Endothelial cell of umbilical vein (primary cell): ENCODE measurements around the gene TP73. TPM values are rescaled to one million over a fixed set of nuclear protein-coding genes. Genes with fewer than 3 reads are reported as not detected.

Source experiments
- BruUV-seq: library from RNA; stranded (reverse); fragments of 400-500 nt; replicated peaks from 2 replicates; lab custom pipeline; 2021; lab: Mats Ljungman, UMichigan
- CTCF ChIA-PET: fragments of 300-600, 350-600 bp; sonication (Branson Sonifier 250); formaldehyde crosslinking; loops from one replicate; lab custom pipeline; 2021; ENCODE audit warnings: antibody characterized with exemption, inconsistent platforms; lab: Charles Lee
- POLR2A ChIA-PET: fragments of 300-600, 350-600 bp; sonication (Branson Sonifier 250); formaldehyde crosslinking; loops from one replicate; lab custom pipeline; 2021; ENCODE audit warnings: antibody characterized with exemption, inconsistent platforms; lab: Charles Lee
- DNase-seq: peaks from one replicate; pipeline ENCODE4 v3.0.0-alpha.2; 2011; ENCODE audit warnings: low read depth, low spot score
- FAIRE-seq: peaks from 2 replicates; lab custom pipeline; 2011; peaks lifted over from hg19 to GRCh38; lab: Jason Lieb, UNC
- H2AFZ ChIP-seq: 2 replicates; pipeline ENCODE4 v1.6.0; 2012; ENCODE audit warnings: low read depth, low read length, control low read depth, inconsistent platforms
- H3K27ac ChIP-seq: 2 replicates; pipeline ENCODE4 v1.5.1; 2011; ENCODE audit warnings: low read depth, mild to moderate bottlenecking, control low read depth, low read length, moderate library complexity; ENCODE audit not compliant: insufficient read depth
- H3K27me3 ChIP-seq, 2 experiments: 2 replicates each; pipeline versions ENCODE4 v1.6.0 to v1.6.1; 2011; ENCODE audit warnings: low read length in 2 of 2, mixed read lengths in 1 of 2; ENCODE audit not compliant: control insufficient read depth in 2 of 2, insufficient read depth in 2 of 2
- H3K36me3 ChIP-seq, 2 experiments: 2 replicates in 1 of 2; 3 replicates in 1 of 2; pipeline ENCODE4 v1.5.1; 2011; ENCODE audit warnings: low read length in 2 of 2, mild to moderate bottlenecking in 1 of 2, moderate library complexity in 1 of 2; ENCODE audit not compliant: control insufficient read depth in 2 of 2, insufficient read depth in 2 of 2; ENCODE audit errors: extremely low read depth in 1 of 2
- H3K4me1 ChIP-seq: 3 replicates; pipeline ENCODE4 v1.5.1; 2011; ENCODE audit warnings: mild to moderate bottlenecking, low read length; ENCODE audit not compliant: control insufficient read depth, insufficient read depth; ENCODE audit errors: extremely low read depth
- H3K4me2 ChIP-seq: 2 replicates; pipeline ENCODE4 v1.6.1; 2011; ENCODE audit warnings: low read length, control low read depth, mixed read lengths; ENCODE audit not compliant: insufficient read depth
- H3K4me3 ChIP-seq, 3 experiments: fragments of 200-600 bp in 1 of 3; sonication (generic), shearing (Covaris generic) in 1 of 3; replicated peaks in 1 of 3; 2 replicates each; pipeline ENCODE4 v1.5.1; 2011 to 2016; ENCODE audit warnings: control low read depth in 3 of 3, low read length in 3 of 3, mild to moderate bottlenecking in 2 of 3, inconsistent platforms in 1 of 3, low read depth in 1 of 3, moderate library complexity in 1 of 3; ENCODE audit not compliant: insufficient read depth in 1 of 3
- H3K79me2 ChIP-seq: 2 replicates; pipeline ENCODE4 v1.6.0; 2012; ENCODE audit warnings: low read length, inconsistent platforms; ENCODE audit not compliant: control insufficient read depth, insufficient read depth
- H3K9ac ChIP-seq: replicated peaks from 2 replicates; pipeline ENCODE3; 2011; ENCODE audit warnings: low read length, control low read depth; ENCODE audit not compliant: insufficient read depth; ENCODE audit errors: extremely low read depth
- H3K9me1 ChIP-seq: replicated peaks from 3 replicates; pipeline ENCODE4 v1.6.0; 2011; ENCODE audit warnings: mild to moderate bottlenecking, low read length; ENCODE audit not compliant: control insufficient read depth, insufficient read depth; ENCODE audit errors: extremely low read depth
- H3K9me3 ChIP-seq: replicated peaks from 2 replicates; pipeline ENCODE4 v1.5.1; 2012; ENCODE audit warnings: low read length, inconsistent platforms; ENCODE audit not compliant: control insufficient read depth, insufficient read depth
- H4K20me1 ChIP-seq: replicated peaks from 2 replicates; pipeline ENCODE3; 2011; ENCODE audit warnings: mild to moderate bottlenecking, low read length; ENCODE audit not compliant: control insufficient read depth, insufficient read depth; ENCODE audit errors: extremely low read depth
- EZH2 ChIP-seq: IDR thresholded peaks from 2 replicates; pipeline ENCODE4 v1.6.1; 2012; ENCODE audit warnings: borderline replicate concordance, low read depth, mild to moderate bottlenecking, moderate library complexity, low read length, inconsistent platforms; ENCODE audit not compliant: severe bottlenecking
- FOS ChIP-seq: IDR thresholded peaks from 2 replicates; pipeline ENCODE4 v1.6.1; 2011; ENCODE audit warnings: mild to moderate bottlenecking, low read length, moderate library complexity, borderline replicate concordance; ENCODE audit not compliant: insufficient read depth
- GATA2 ChIP-seq: IDR thresholded peaks from 2 replicates; pipeline ENCODE4 v1.7.0; 2011; ENCODE audit warnings: low read depth, mild to moderate bottlenecking, moderate library complexity, mixed read lengths, low read length; ENCODE audit not compliant: insufficient read length, insufficient read depth
- JUN ChIP-seq: IDR thresholded peaks from 2 replicates; pipeline ENCODE4 v1.6.1; 2011; ENCODE audit warnings: borderline replicate concordance, low read depth; ENCODE audit not compliant: insufficient read length, insufficient read depth
- MYC ChIP-seq: IDR thresholded peaks from one replicate; pipeline ENCODE4 v1.6.1; 2011; ENCODE audit warnings: mild to moderate bottlenecking, low read depth, low read length
- POLR2A ChIP-seq: IDR thresholded peaks from 2 replicates; pipeline ENCODE4 v1.6.1; 2012; ENCODE audit warnings: low read depth, mild to moderate bottlenecking, control low read depth, low read length
- POLR2AphosphoS5 ChIP-seq: IDR thresholded peaks from 2 replicates; pipeline ENCODE4 v1.6.1; 2012; ENCODE audit warnings: low read depth, mild to moderate bottlenecking, control low read depth, low read length, moderate library complexity; ENCODE audit not compliant: insufficient read depth
- dilution Hi-C: fragments of 300-500 bp; cut with MboI; formaldehyde crosslinking; loops from one replicate; pipeline ENCODE4 v1.15.0; 2019; ENCODE audit warnings: low sequenced_read_pairs; ENCODE audit not compliant: extremely low pct_ligation_motif_present
- intact Hi-C: fragments of 100-400 bp; cut with micrococcal nuclease; formaldehyde crosslinking; loops from one replicate; pipeline ENCODE4 v1.10.0; 2022
- polyA plus RNA-seq, 4 experiments: library from polyadenylated mRNA; depleted of rRNA in 3 of 4; stranded (reverse) in 3 of 4; unstranded in 1 of 4; fragments of >200 nt; gene quantifications; 2 replicates each; pipeline versions ENCODE4 v1.2.1 to v1.2.3, GENCODE V29; 2011 to 2012; ENCODE audit warnings: missing spikeins in 1 of 4
- total RNA-seq: library from RNA; stranded (reverse); gene quantifications from 2 replicates; pipeline ENCODE4 v1.2.3, GENCODE V29; 2021
- TF ChIP-seq, protein P1 (sequence below), 2 donors: IDR thresholded peaks; 1 replicate in 1 of 2; 2 replicates in 1 of 2; pipeline ENCODE4 v1.5.1; 2011; ENCODE audit warnings: low read length in 2 of 2, mild to moderate bottlenecking in 2 of 2, moderate library complexity in 2 of 2, control low read depth in 1 of 2, inconsistent platforms in 1 of 2, low read depth in 1 of 2; ENCODE audit not compliant: insufficient read depth in 1 of 2; ENCODE audit errors: extremely low read depth in 1 of 2
- TF ChIP-seq, protein P2 (sequence below): IDR thresholded peaks from 2 replicates; pipeline ENCODE4 v1.6.1; 2011; ENCODE audit not compliant: insufficient read depth, insufficient read length

TP73 gene
- total and polyA plus RNA-seq, 2 donors (not counting 3 experiments of a cell fraction or from before 2014, with no cell fraction given): 0.03 to 0.15 TPM

GRCh38 chr1:3693321-3693720 is 41.0 kb downstream of the TP73 start:
- no peaks in the 10 kb centered on the region for H3K4me1 ChIP-seq
- FAIRE-seq: no peak
- CTCF ChIA-PET: interaction anchor here (0.6 kb wide), 1 partner anchor 34 kb away, joined by 4 read pairs; no protein-coding TSS in a partner anchor
- no peak for DNase-seq
- no peaks in the 10 kb centered on the region for H4K20me1 ChIP-seq
- H3K9me3 ChIP-seq: no peaks in the 10 kb centered on the region
- no peak overlapping the region for H3K4me2 ChIP-seq
- H3K36me3 ChIP-seq: no peaks in the 10 kb centered on the region
- dilution Hi-C loops (no loop called here), intact Hi-C loops (no loop called here)
- POLR2A ChIA-PET: no interaction called here
- H3K9ac ChIP-seq: no peak overlapping the region
- TF ChIP-seq FOS (no peak), MYC (no peak), JUN (no peak), POLR2AphosphoS5 (no peak), EZH2 (no peak), GATA2 (no peak), POLR2A (no peak)
- TF ChIP-seq, protein P1, sequence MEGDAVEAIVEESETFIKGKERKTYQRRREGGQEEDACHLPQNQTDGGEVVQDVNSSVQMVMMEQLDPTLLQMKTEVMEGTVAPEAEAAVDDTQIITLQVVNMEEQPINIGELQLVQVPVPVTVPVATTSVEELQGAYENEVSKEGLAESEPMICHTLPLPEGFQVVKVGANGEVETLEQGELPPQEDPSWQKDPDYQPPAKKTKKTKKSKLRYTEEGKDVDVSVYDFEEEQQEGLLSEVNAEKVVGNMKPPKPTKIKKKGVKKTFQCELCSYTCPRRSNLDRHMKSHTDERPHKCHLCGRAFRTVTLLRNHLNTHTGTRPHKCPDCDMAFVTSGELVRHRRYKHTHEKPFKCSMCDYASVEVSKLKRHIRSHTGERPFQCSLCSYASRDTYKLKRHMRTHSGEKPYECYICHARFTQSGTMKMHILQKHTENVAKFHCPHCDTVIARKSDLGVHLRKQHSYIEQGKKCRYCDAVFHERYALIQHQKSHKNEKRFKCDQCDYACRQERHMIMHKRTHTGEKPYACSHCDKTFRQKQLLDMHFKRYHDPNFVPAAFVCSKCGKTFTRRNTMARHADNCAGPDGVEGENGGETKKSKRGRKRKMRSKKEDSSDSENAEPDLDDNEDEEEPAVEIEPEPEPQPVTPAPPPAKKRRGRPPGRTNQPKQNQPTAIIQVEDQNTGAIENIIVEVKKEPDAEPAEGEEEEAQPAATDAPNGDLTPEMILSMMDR (IDR thresholded peaks at IDR 0.05; ENCODE audit: extremely low read depth in 1 of 2, insufficient read depth in 1 of 2, low read depth in 1 of 2, low read length in 2 of 2): no peak
- TF ChIP-seq, protein P2, sequence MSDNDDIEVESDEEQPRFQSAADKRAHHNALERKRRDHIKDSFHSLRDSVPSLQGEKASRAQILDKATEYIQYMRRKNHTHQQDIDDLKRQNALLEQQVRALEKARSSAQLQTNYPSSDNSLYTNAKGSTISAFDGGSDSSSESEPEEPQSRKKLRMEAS: no peak
- BruUV-seq: no TSS peak
- no peaks in the 10 kb centered on the region for H3K79me2 ChIP-seq
- H3K27ac ChIP-seq: no peak overlapping the region
- H3K9me1 ChIP-seq: no peaks in the 10 kb centered on the region
- H2AFZ ChIP-seq: no peak overlapping the region
- no peak overlapping the region for H3K4me3 ChIP-seq
- H3K27me3 ChIP-seq: no peaks in the 10 kb centered on the region
